Vagina (tissue), 2 donors: ENCODE measurements around the gene GOLM1. TPM values are rescaled to one million over a fixed set of nuclear protein-coding genes. Genes with fewer than 3 reads are reported as not detected.

Experiments used
- DNase-seq, 2 donors: peaks; one replicate each; pipeline ENCODE4 v3.0.0-alpha.2; 2017; ENCODE audit errors: extremely low spot score in 2 of 2
- H3K27ac ChIP-seq: fragments of 200-600 bp; sonication (generic); one replicate; pipeline ENCODE4 v1.5.1; 2019
- H3K27me3 ChIP-seq: fragments of 200-600 bp; sonication (generic); one replicate; pipeline ENCODE4 v1.5.1; 2019
- H3K36me3 ChIP-seq, 2 donors: fragments of 200-600 bp; sonication (generic); one replicate each; pipeline ENCODE4 v1.5.1; 2017 to 2019
- H3K4me1 ChIP-seq: fragments of 200-600 bp; sonication (generic); one replicate; pipeline ENCODE4 v1.5.1; 2019
- H3K4me3 ChIP-seq, 2 donors: fragments of 200-600 bp; sonication (generic); 1 replicate in 1 of 2; 2 replicates in 1 of 2; pipeline ENCODE4 v1.5.1; 2016 to 2019
- H3K9me3 ChIP-seq: fragments of 200-600 bp; sonication (generic); one replicate; pipeline ENCODE4 v1.5.1; 2019
- POLR2A ChIP-seq, 2 donors: fragments of 450-650 bp; IDR thresholded peaks; one replicate each; pipeline ENCODE4 v1.6.1; 2017; ENCODE audit warnings: antibody characterized with exemption in 2 of 2, mild to moderate bottlenecking in 2 of 2, moderate library complexity in 2 of 2
- POLR2AphosphoS5 ChIP-seq, 2 donors: sonication (generic); formaldehyde crosslinking; IDR thresholded peaks; one replicate each; pipeline ENCODE4 v1.9.0; 2017; ENCODE audit warnings: antibody characterized with exemption in 2 of 2, mild to moderate bottlenecking in 2 of 2, low read depth in 1 of 2; ENCODE audit not compliant: insufficient read depth in 1 of 2
- intact Hi-C: fragments of 100-400 bp; cut with DNase I; formaldehyde crosslinking; loops from one replicate; pipeline ENCODE4 v1.15.1; 2023
- total RNA-seq: library from RNA; depleted of rRNA; stranded (reverse); fragments of >200 nt; gene quantifications from one replicate; pipeline ENCODE4 v1.2.3, GENCODE V29; 2016
- TF ChIP-seq, protein P1 (sequence below), 3 experiments: fragments of 450-650 bp in 2 of 3; fragments of 200-600 bp in 1 of 3; sonication (generic) in 1 of 3; IDR thresholded peaks; one replicate each; pipeline ENCODE4 v1.5.1; 2017 to 2019; ENCODE audit warnings: antibody characterized with exemption in 3 of 3, mild to moderate bottlenecking in 2 of 3, moderate library complexity in 2 of 3

GOLM1 gene
- total RNA-seq, 1 donor from 2014 or later, result 14.7 TPM

DNA sequence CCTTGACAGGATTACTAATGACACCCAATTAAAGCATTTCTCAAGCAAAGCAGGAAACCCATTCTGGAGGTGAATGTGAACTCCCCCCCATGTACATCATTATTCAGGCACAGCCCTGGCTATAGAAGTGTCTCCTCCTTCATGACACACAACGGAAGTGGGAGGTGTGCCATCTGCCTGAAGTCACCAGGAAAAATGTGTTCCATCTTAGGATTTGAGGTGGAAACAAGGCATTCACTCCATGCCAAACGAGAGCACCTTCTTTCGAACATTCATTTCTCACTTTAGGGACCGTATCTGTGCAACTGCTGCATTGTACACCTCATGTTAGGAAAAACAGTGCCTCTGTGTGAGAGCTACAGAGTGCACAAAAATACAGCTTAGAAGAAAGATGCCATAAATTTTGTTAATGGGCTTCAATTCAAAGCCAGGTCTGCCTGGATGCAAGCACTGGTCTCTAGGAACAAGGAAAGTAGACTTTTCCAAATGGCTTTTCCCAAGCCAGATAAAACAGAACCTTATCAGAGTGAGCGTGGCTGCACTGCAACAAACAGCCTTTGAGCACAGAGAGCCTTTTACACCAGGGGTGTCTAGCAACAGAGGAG, 19.4 kb downstream of the GOLM1 start:
- no peak for DNase-seq
- Histone ChIP-seq H3K36me3 (no peaks in the 10 kb centered on the region), H3K27ac (no peak overlapping the region), H3K4me1 (peaks cover 8% of the 10 kb centered on the region), H3K9me3 (no peaks in the 10 kb centered on the region), H3K27me3 (no peaks in the 10 kb centered on the region), H3K4me3 (no peak overlapping the region)
- no peak for TF ChIP-seq POLR2A (IDR thresholded peaks at IDR 0.05)
- no peak for TF ChIP-seq POLR2AphosphoS5 (IDR thresholded peaks at IDR 0.05; ENCODE audit: insufficient read depth in 1 of 2, low read depth in 1 of 2)
- TF ChIP-seq, protein P1, sequence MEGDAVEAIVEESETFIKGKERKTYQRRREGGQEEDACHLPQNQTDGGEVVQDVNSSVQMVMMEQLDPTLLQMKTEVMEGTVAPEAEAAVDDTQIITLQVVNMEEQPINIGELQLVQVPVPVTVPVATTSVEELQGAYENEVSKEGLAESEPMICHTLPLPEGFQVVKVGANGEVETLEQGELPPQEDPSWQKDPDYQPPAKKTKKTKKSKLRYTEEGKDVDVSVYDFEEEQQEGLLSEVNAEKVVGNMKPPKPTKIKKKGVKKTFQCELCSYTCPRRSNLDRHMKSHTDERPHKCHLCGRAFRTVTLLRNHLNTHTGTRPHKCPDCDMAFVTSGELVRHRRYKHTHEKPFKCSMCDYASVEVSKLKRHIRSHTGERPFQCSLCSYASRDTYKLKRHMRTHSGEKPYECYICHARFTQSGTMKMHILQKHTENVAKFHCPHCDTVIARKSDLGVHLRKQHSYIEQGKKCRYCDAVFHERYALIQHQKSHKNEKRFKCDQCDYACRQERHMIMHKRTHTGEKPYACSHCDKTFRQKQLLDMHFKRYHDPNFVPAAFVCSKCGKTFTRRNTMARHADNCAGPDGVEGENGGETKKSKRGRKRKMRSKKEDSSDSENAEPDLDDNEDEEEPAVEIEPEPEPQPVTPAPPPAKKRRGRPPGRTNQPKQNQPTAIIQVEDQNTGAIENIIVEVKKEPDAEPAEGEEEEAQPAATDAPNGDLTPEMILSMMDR (IDR thresholded peaks at IDR 0.05), result no peak
- intact Hi-C loops, result no loop called here

DNA sequence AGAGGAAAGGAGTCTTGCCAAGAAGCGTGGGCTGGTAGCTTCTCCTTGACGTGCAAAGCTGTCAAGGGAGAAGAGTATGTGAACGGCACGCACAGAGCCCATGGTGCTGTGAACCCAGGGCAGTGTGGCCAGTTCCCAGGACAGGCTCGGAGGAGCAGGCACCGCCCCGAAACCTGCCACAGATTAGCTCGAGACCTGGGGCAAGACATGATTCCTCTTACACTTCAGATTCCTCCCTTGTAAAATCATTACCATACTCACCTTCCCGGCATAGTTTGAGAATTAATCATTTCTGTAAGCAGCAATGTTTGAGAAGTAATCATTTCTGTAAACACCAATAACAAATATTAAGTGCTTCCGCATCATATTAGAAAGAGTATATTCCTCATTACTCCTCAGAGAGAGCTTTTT, 19.9 kb downstream of the GOLM1 start:
- peaks cover 8% of the 10 kb centered on the region for H3K4me1 ChIP-seq
- TF ChIP-seq, protein P1 (IDR thresholded peaks at IDR 0.05), result no peak
- TF ChIP-seq POLR2A (IDR thresholded peaks at IDR 0.05) (no peak), POLR2AphosphoS5 (IDR thresholded peaks at IDR 0.05; ENCODE audit: insufficient read depth in 1 of 2, low read depth in 1 of 2) (no peak)
- DNase-seq, result no peak
- no peak overlapping the region for H3K27ac ChIP-seq
- H3K9me3 ChIP-seq, result no peaks in the 10 kb centered on the region
- intact Hi-C loops, result no loop called here
- no peaks in the 10 kb centered on the region for H3K27me3 ChIP-seq
- no peaks in the 10 kb centered on the region for H3K36me3 ChIP-seq
- H3K4me3 ChIP-seq, result no peak overlapping the region

DNA sequence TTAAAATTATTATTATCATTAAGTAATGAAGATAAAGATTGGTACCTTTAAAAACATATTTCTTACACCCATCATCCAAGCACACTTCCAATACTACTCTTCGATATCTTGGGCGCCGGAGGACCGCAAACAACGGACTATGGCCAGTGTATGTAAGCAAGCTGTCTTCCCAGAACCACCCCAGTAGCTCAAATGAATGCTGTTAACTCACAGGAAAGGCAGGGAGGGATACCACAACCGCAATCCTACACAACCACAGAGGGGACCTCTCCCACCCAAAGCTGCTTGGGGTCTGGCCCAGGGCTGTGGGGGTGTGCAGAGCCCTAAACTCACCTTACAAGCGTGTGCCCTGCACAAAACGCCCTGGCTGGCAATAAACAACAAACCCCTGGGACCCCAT, 20.6 kb downstream of the GOLM1 start:
- Histone ChIP-seq H3K36me3 (no peaks in the 10 kb centered on the region), H3K27me3 (no peaks in the 10 kb centered on the region), H3K4me1 (peaks cover 8% of the 10 kb centered on the region), H3K27ac (no peak overlapping the region), H3K4me3 (no peak overlapping the region), H3K9me3 (no peaks in the 10 kb centered on the region)
- no peak for DNase-seq
- intact Hi-C loops, result no loop called here
- TF ChIP-seq POLR2A (IDR thresholded peaks at IDR 0.05) (no peak), POLR2AphosphoS5 (IDR thresholded peaks at IDR 0.05; ENCODE audit: insufficient read depth in 1 of 2, low read depth in 1 of 2) (no peak)
- TF ChIP-seq, protein P1 (IDR thresholded peaks at IDR 0.05), result no peak

DNA sequence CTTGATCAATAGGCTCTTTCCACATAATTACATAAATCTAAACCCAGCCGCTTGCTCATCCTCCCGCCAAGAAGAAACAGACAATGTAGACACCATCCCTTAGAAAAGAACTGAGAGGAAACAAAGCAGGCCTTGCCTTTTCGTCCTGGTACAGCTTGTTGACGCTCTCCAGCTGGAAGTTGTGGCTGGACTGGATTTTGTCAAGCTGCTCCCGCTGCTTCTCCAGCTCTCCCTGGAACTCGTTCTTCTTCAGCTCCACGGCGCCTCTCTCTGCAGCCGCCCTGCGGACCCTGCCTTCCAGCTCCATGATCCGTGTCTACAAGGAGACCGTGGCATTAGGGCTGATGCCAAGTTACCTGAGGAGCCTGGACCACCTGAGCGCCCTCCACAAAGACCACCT, 22.1 kb downstream of the GOLM1 start:
- intact Hi-C loops, result no loop called here
- TF ChIP-seq, protein P1 (IDR thresholded peaks at IDR 0.05), result no peak
- TF ChIP-seq POLR2AphosphoS5 (IDR thresholded peaks at IDR 0.05; ENCODE audit: insufficient read depth in 1 of 2, low read depth in 1 of 2) (no peak), POLR2A (IDR thresholded peaks at IDR 0.05) (no peak)
- Histone ChIP-seq H3K9me3 (no peaks in the 10 kb centered on the region), H3K36me3 (no peaks in the 10 kb centered on the region), H3K27ac (no peak overlapping the region), H3K27me3 (no peaks in the 10 kb centered on the region), H3K4me1 (peaks cover 8% of the 10 kb centered on the region), H3K4me3 (no peak overlapping the region)
- no peak for DNase-seq
